ENCODE measurements around the gene MYO1B. TPM values are rescaled to one million over a fixed set of nuclear protein-coding genes. Genes with fewer than 3 reads are reported as not detected.

Gene MYO1B
- total and polyA plus RNA-seq, 4 donors, result 14.1 to 86.4 (median 56.3) TPM

- no peak for ATAC-seq (ENCODE audit: low FRiP score)
- H3K4me3 ChIP-seq (ENCODE audit: low read length in 2 of 2), result no peak overlapping the region
- H3K4me1 ChIP-seq (ENCODE audit: control insufficient read depth in 1 of 2, insufficient read depth in 2 of 2, low read length in 2 of 2), result no peaks in the 10 kb centered on the region
- peaks cover 0 to 2% of the 10 kb centered on the region in 2 donors for H3K36me3 ChIP-seq (ENCODE audit: control insufficient read depth in 1 of 2, insufficient read depth in 2 of 2, low read length in 1 of 2)
- H3K27ac ChIP-seq (ENCODE audit: low read depth in 1 of 2, low read length in 2 of 2), result no peak overlapping the region
- intact Hi-C loops (cut with DNase I), result no loop called here
- WGBS, 2 donors, result 90 to 91% methylated on average over 2 of the region's 2 CpGs
- no peaks in the 10 kb centered on the region for H3K9me3 ChIP-seq (ENCODE audit: control insufficient read depth, low read length)
- DNase-seq, result no peak
- no peaks in the 10 kb centered on the region for H3K27me3 ChIP-seq (ENCODE audit: control insufficient read depth in 1 of 2, insufficient read depth in 2 of 2, low read length in 1 of 2)
These were observed 106.7 kb downstream of the MYO1B start for GRCh38 chr2:191351921-191352320.

GRCh38 chr2:191352536-191352935 is 107.3 kb downstream of the MYO1B start:
- no peak overlapping the region for H3K4me3 ChIP-seq (ENCODE audit: low read length in 2 of 2)
- intact Hi-C loops (cut with DNase I), result no loop called here
- WGBS, 2 donors, result 76 to 78% methylated on average over 2 of the region's 2 CpGs
- peaks cover 0 to 2% of the 10 kb centered on the region in 2 donors for H3K36me3 ChIP-seq (ENCODE audit: control insufficient read depth in 1 of 2, insufficient read depth in 2 of 2, low read length in 1 of 2)
- no peak overlapping the region for H3K27ac ChIP-seq (ENCODE audit: low read depth in 1 of 2, low read length in 2 of 2)
- H3K27me3 ChIP-seq (ENCODE audit: control insufficient read depth in 1 of 2, insufficient read depth in 2 of 2, low read length in 1 of 2), result no peaks in the 10 kb centered on the region
- H3K4me1 ChIP-seq (ENCODE audit: control insufficient read depth in 1 of 2, insufficient read depth in 2 of 2, low read length in 2 of 2), result no peaks in the 10 kb centered on the region
- no peaks in the 10 kb centered on the region for H3K9me3 ChIP-seq (ENCODE audit: control insufficient read depth, low read length)
- DNase-seq, result no peak
- ATAC-seq (ENCODE audit: low FRiP score), result no peak

- DNase-seq, result no peak
- ATAC-seq (ENCODE audit: low FRiP score), result no peak
- peaks cover 2% of the 10 kb centered on the region for H3K9me3 ChIP-seq (ENCODE audit: control insufficient read depth, low read length)
- H3K27me3 ChIP-seq (ENCODE audit: control insufficient read depth in 1 of 2, insufficient read depth in 2 of 2, low read length in 1 of 2), result no peaks in the 10 kb centered on the region
- intact Hi-C loops (cut with DNase I), result no loop called here
- H3K4me3 ChIP-seq (ENCODE audit: low read length in 2 of 2), result no peak overlapping the region
- no peak overlapping the region for H3K27ac ChIP-seq (ENCODE audit: low read depth in 1 of 2, low read length in 2 of 2)
- H3K36me3 ChIP-seq (ENCODE audit: control insufficient read depth in 1 of 2, insufficient read depth in 2 of 2, low read length in 1 of 2), result peaks cover 0 to 2% of the 10 kb centered on the region in 2 donors
- peaks cover 3 to 6% of the 10 kb centered on the region in 2 donors for H3K4me1 ChIP-seq (ENCODE audit: control insufficient read depth in 1 of 2, insufficient read depth in 2 of 2, low read length in 2 of 2)
- WGBS, 2 donors, result 85 to 90% methylated on average over 8 of the region's 8 CpGs
These were observed 110.1 kb downstream of the MYO1B start for GRCh38 chr2:191355170-191355758.

- H3K36me3 ChIP-seq (ENCODE audit: control insufficient read depth in 1 of 2, insufficient read depth in 2 of 2, low read length in 1 of 2), result peaks cover 0 to 2% of the 10 kb centered on the region in 2 donors
- H3K9me3 ChIP-seq (ENCODE audit: control insufficient read depth, low read length), result peaks cover 2% of the 10 kb centered on the region
- no peak overlapping the region for H3K27ac ChIP-seq (ENCODE audit: low read depth in 1 of 2, low read length in 2 of 2)
- no peaks in the 10 kb centered on the region for H3K27me3 ChIP-seq (ENCODE audit: control insufficient read depth in 1 of 2, insufficient read depth in 2 of 2, low read length in 1 of 2)
- 37 to 42% methylated on average over 1 of the region's 1 CpG for WGBS, 2 donors
- H3K4me3 ChIP-seq (ENCODE audit: low read length in 2 of 2), result no peak overlapping the region
- no peak for DNase-seq
- H3K4me1 ChIP-seq (ENCODE audit: control insufficient read depth in 1 of 2, insufficient read depth in 2 of 2, low read length in 2 of 2), result peaks cover 3 to 6% of the 10 kb centered on the region in 2 donors
- intact Hi-C loops (cut with DNase I), result no loop called here
- ATAC-seq (ENCODE audit: low FRiP score), result no peak
These were observed 112.5 kb downstream of the MYO1B start for GRCh38 chr2:191357678-191358077.

- ATAC-seq (ENCODE audit: low FRiP score) (no peak), DNase-seq (no peak)
- Histone ChIP-seq H3K36me3 (ENCODE audit: control insufficient read depth in 1 of 2, insufficient read depth in 2 of 2, low read length in 1 of 2) (peaks cover 0 to 2% of the 10 kb centered on the region in 2 donors), H3K4me3 (ENCODE audit: low read length in 2 of 2) (no peak overlapping the region), H3K4me1 (ENCODE audit: control insufficient read depth in 1 of 2, insufficient read depth in 2 of 2, low read length in 2 of 2) (peaks cover 3 to 6% of the 10 kb centered on the region in 2 donors), H3K9me3 (ENCODE audit: control insufficient read depth, low read length) (peaks cover 2% of the 10 kb centered on the region), H3K27ac (ENCODE audit: low read depth in 1 of 2, low read length in 2 of 2) (peak overlapping the region in 1 of 2 donors; percentile 50), H3K27me3 (ENCODE audit: control insufficient read depth in 1 of 2, insufficient read depth in 2 of 2, low read length in 1 of 2) (no peaks in the 10 kb centered on the region)
- WGBS, 2 donors, result 30 to 32% methylated on average over 11 of the region's 11 CpGs
- intact Hi-C loops (cut with DNase I), result no loop called here
These were observed 113.3 kb downstream of the MYO1B start for GRCh38 chr2:191358325-191359025.

- peaks cover 3 to 6% of the 10 kb centered on the region in 2 donors for H3K4me1 ChIP-seq (ENCODE audit: control insufficient read depth in 1 of 2, insufficient read depth in 2 of 2, low read length in 2 of 2)
- no peak for ATAC-seq (ENCODE audit: low FRiP score)
- H3K27ac ChIP-seq (ENCODE audit: low read depth in 1 of 2, low read length in 2 of 2), result no peak overlapping the region
- intact Hi-C loops (cut with DNase I), result no loop called here
- H3K36me3 ChIP-seq (ENCODE audit: control insufficient read depth in 1 of 2, insufficient read depth in 2 of 2, low read length in 1 of 2), result peaks cover 0 to 2% of the 10 kb centered on the region in 2 donors
- 42 to 51% methylated on average over 2 of the region's 2 CpGs for WGBS, 2 donors
- H3K27me3 ChIP-seq (ENCODE audit: control insufficient read depth in 1 of 2, insufficient read depth in 2 of 2, low read length in 1 of 2), result no peaks in the 10 kb centered on the region
- no peak overlapping the region for H3K4me3 ChIP-seq (ENCODE audit: low read length in 2 of 2)
- H3K9me3 ChIP-seq (ENCODE audit: control insufficient read depth, low read length), result peaks cover 2% of the 10 kb centered on the region
- DNase-seq, result no peak
These were observed 113.9 kb downstream of the MYO1B start for GRCh38 chr2:191359133-191359532.

- intact Hi-C loops (cut with DNase I), result loop anchor here in 1 of 2 donors (10.0 kb wide), 1 partner anchor 116 kb away; the partner anchor contains the start of gene MYO1B
- peaks cover 2% of the 10 kb centered on the region for H3K9me3 ChIP-seq (ENCODE audit: control insufficient read depth, low read length)
- ATAC-seq (ENCODE audit: low FRiP score) (no peak), DNase-seq (no peak)
- no peaks in the 10 kb centered on the region for H3K27me3 ChIP-seq (ENCODE audit: control insufficient read depth in 1 of 2, insufficient read depth in 2 of 2, low read length in 1 of 2)
- 98 to 99% methylated on average over 2 of the region's 2 CpGs for WGBS, 2 donors
- no peak overlapping the region for H3K27ac ChIP-seq (ENCODE audit: low read depth in 1 of 2, low read length in 2 of 2)
- H3K4me1 ChIP-seq (ENCODE audit: control insufficient read depth in 1 of 2, insufficient read depth in 2 of 2, low read length in 2 of 2), result peaks cover 5 to 9% of the 10 kb centered on the region in 2 donors
- no peaks in the 10 kb centered on the region for H3K36me3 ChIP-seq (ENCODE audit: control insufficient read depth in 1 of 2, insufficient read depth in 2 of 2, low read length in 1 of 2)
- no peak overlapping the region for H3K4me3 ChIP-seq (ENCODE audit: low read length in 2 of 2)
These were observed 115.7 kb downstream of the MYO1B start for GRCh38 chr2:191360918-191361317.

- ATAC-seq (ENCODE audit: low FRiP score), result no peak
- intact Hi-C loops (cut with DNase I), result loop anchor here in 1 of 2 donors (10.0 kb wide), 1 partner anchor 118 kb away; the partner anchor contains the start of gene MYO1B
- DNase-seq, result no peak
- Histone ChIP-seq H3K4me1 (ENCODE audit: control insufficient read depth in 1 of 2, insufficient read depth in 2 of 2, low read length in 2 of 2) (peaks cover 9 to 12% of the 10 kb centered on the region in 2 donors), H3K36me3 (ENCODE audit: control insufficient read depth in 1 of 2, insufficient read depth in 2 of 2, low read length in 1 of 2) (no peaks in the 10 kb centered on the region), H3K9me3 (ENCODE audit: control insufficient read depth, low read length) (peaks cover 2% of the 10 kb centered on the region), H3K27ac (ENCODE audit: low read depth in 1 of 2, low read length in 2 of 2) (no peak overlapping the region), H3K4me3 (ENCODE audit: low read length in 2 of 2) (no peak overlapping the region), H3K27me3 (ENCODE audit: control insufficient read depth in 1 of 2, insufficient read depth in 2 of 2, low read length in 1 of 2) (no peaks in the 10 kb centered on the region)
- 58 to 69% methylated on average over 2 of the region's 2 CpGs for WGBS, 2 donors
These were observed 117.6 kb downstream of the MYO1B start for GRCh38 chr2:191362841-191363240.

GRCh38 chr2:191363267-191363666 is 118.1 kb downstream of the MYO1B start:
- DNase-seq (no peak), ATAC-seq (ENCODE audit: low FRiP score) (no peak)
- Histone ChIP-seq H3K27me3 (ENCODE audit: control insufficient read depth in 1 of 2, insufficient read depth in 2 of 2, low read length in 1 of 2) (no peaks in the 10 kb centered on the region), H3K4me3 (ENCODE audit: low read length in 2 of 2) (no peak overlapping the region), H3K9me3 (ENCODE audit: control insufficient read depth, low read length) (peaks cover 2% of the 10 kb centered on the region), H3K36me3 (ENCODE audit: control insufficient read depth in 1 of 2, insufficient read depth in 2 of 2, low read length in 1 of 2) (no peaks in the 10 kb centered on the region), H3K27ac (ENCODE audit: low read depth in 1 of 2, low read length in 2 of 2) (no peak overlapping the region), H3K4me1 (ENCODE audit: control insufficient read depth in 1 of 2, insufficient read depth in 2 of 2, low read length in 2 of 2) (peaks cover 9 to 11% of the 10 kb centered on the region in 2 donors)
- 83 to 84% methylated on average over 3 of the region's 3 CpGs for WGBS, 2 donors
- intact Hi-C loops (cut with DNase I), result loop anchor here in 1 of 2 donors (10.0 kb wide), 1 partner anchor 118 kb away; the partner anchor contains the start of gene MYO1B
